ENCODE measurements around the gene AK8. TPM values are rescaled to one million over a fixed set of nuclear protein-coding genes. Genes with fewer than 3 reads are reported as not detected.

Gene AK8
- total RNA-seq, 2 donors from 2014 or later: 0.26 TPM; not detected in 1

- H3K4me1 ChIP-seq: peaks cover 7% of the 10 kb centered on the region
- no peak overlapping the region for H3K27ac ChIP-seq
- intact Hi-C loops (cut with DNase I): no loop called here
- H3K9me3 ChIP-seq: no peaks in the 10 kb centered on the region
- TF ChIP-seq POLR2A (IDR thresholded peaks at IDR 0.05) (no peak), CTCF (IDR thresholded peaks at IDR 0.05) (no peak)
- no peaks in the 10 kb centered on the region for H3K27me3 ChIP-seq
- no peak overlapping the region for H3K4me3 ChIP-seq
- H3K36me3 ChIP-seq (replicated peaks in 1 of 2; ENCODE audit: insufficient read depth in 1 of 2, low read depth in 2 of 2): no peaks in the 10 kb centered on the region
- 86 to 90% methylated on average over 26 of the region's 27 CpGs for WGBS, 2 donors
- no peak for DNase-seq
- ATAC-seq: no peak
These were observed 5.5 kb upstream of the AK8 start for GRCh38 chr9:132883349-132884294.

- Histone ChIP-seq H3K27ac (no peak overlapping the region), H3K4me1 (peaks cover 10% of the 10 kb centered on the region), H3K36me3 (replicated peaks in 1 of 2; ENCODE audit: insufficient read depth in 1 of 2, low read depth in 2 of 2) (no peaks in the 10 kb centered on the region), H3K4me3 (no peak overlapping the region), H3K9me3 (no peaks in the 10 kb centered on the region), H3K27me3 (no peaks in the 10 kb centered on the region)
- TF ChIP-seq POLR2A (IDR thresholded peaks at IDR 0.05): no peak
- no peak for TF ChIP-seq CTCF (IDR thresholded peaks at IDR 0.05)
- intact Hi-C loops (cut with DNase I): no loop called here
- 78% methylated on average over 6 of the region's 6 CpGs for WGBS, 2 donors
- DNase-seq (no peak), ATAC-seq (no peak)
These were observed 4.5 kb upstream of the AK8 start for GRCh38 chr9:132882616-132883015.

- no peak overlapping the region for H3K4me3 ChIP-seq
- 81 to 93% methylated on average over 3 to 6 of the region's 6 CpGs for WGBS, 2 donors
- no peak for TF ChIP-seq CTCF (IDR thresholded peaks at IDR 0.05)
- no peak for TF ChIP-seq POLR2A (IDR thresholded peaks at IDR 0.05)
- H3K9me3 ChIP-seq: no peaks in the 10 kb centered on the region
- no peaks in the 10 kb centered on the region for H3K27me3 ChIP-seq
- H3K36me3 ChIP-seq (replicated peaks in 1 of 2; ENCODE audit: insufficient read depth in 1 of 2, low read depth in 2 of 2): no peaks in the 10 kb centered on the region
- no peak for ATAC-seq
- H3K27ac ChIP-seq: no peak overlapping the region
- intact Hi-C loops (cut with DNase I): no loop called here
- peaks cover 14% of the 10 kb centered on the region for H3K4me1 ChIP-seq
- no peak for DNase-seq
These were observed 3.7 kb upstream of the AK8 start for GRCh38 chr9:132881826-132882225.

GRCh38 chr9:132880324-132880661, 2.2 kb upstream of the AK8 start:
- no peak overlapping the region for H3K27ac ChIP-seq
- no peaks in the 10 kb centered on the region for H3K9me3 ChIP-seq

More at GRCh38 chr9:132880324-132880661, 2.2 kb upstream of the AK8 start:
- intact Hi-C loops (cut with DNase I): no loop called here
- no peaks in the 10 kb centered on the region for H3K27me3 ChIP-seq
- no peak for TF ChIP-seq CTCF (IDR thresholded peaks at IDR 0.05)
- TF ChIP-seq POLR2A (IDR thresholded peaks at IDR 0.05): no peak
- DNase-seq (no peak), ATAC-seq (no peak)
- H3K36me3 ChIP-seq (replicated peaks in 1 of 2; ENCODE audit: insufficient read depth in 1 of 2, low read depth in 2 of 2): no peaks in the 10 kb centered on the region
- peaks cover 14% of the 10 kb centered on the region for H3K4me1 ChIP-seq
- H3K4me3 ChIP-seq: no peak overlapping the region
- WGBS, 2 donors: 86 to 87% methylated on average over 7 of the region's 7 CpGs

Data from body of pancreas (tissue), 4 donors.